Cardiac muscle cell (in vitro differentiated cells and primary cell): ENCODE results near the gene HFM1. TPM values are rescaled to one million over a fixed set of nuclear protein-coding genes. Genes with fewer than 3 reads are reported as not detected.

Source experiments
- DNase-seq, 2 donors: peaks; one replicate each; pipeline versions ENCODE4 v3.0.0 to v3.0.0-alpha.2; 2010 to 2017; ENCODE audit warnings: low read depth in 1 of 2, low spot score in 1 of 2
- H3K27ac ChIP-seq: fragments of 200-600 bp; sonication (generic); 2 replicates; pipeline ENCODE4 v1.5.1; 2016
- H3K27me3 ChIP-seq: fragments of 200-600 bp; sonication (generic); 2 replicates; pipeline ENCODE4 v1.6.0; 2016; ENCODE audit warnings: control low read depth
- H3K36me3 ChIP-seq: fragments of 200-600 bp; sonication (generic); 2 replicates; pipeline ENCODE4 v1.5.1; 2016; ENCODE audit warnings: control low read depth
- H3K4me1 ChIP-seq: fragments of 200-600 bp; sonication (generic); 2 replicates; pipeline ENCODE4 v1.8.1; 2017; ENCODE audit warnings: low read depth, mild to moderate bottlenecking, mixed run types
- H3K4me3 ChIP-seq: fragments of 200-600 bp; sonication (generic); 2 replicates; pipeline ENCODE4 v1.5.1; 2016; ENCODE audit warnings: mild to moderate bottlenecking
- H3K9me3 ChIP-seq: fragments of 200-600 bp; sonication (generic); 2 replicates; pipeline ENCODE4 v1.5.1; 2017; ENCODE audit warnings: low read depth, mild to moderate bottlenecking, control low read depth
- CTCF ChIP-seq: IDR thresholded peaks from 2 replicates; pipeline ENCODE4 v1.5.1; 2012; ENCODE audit warnings: low read depth, mild to moderate bottlenecking, low read length
- polyA plus RNA-seq: library from polyadenylated mRNA; unstranded; fragments of >200 nt; fragmentation: Nextera tagmentation; extraction: Ambion mirVana; gene quantifications from 2 replicates; pipeline ENCODE4 v1.2.1, GENCODE V29; 2016
- total RNA-seq: library from RNA; depleted of rRNA; stranded (reverse); fragments of >200 nt; gene quantifications from 2 replicates; pipeline ENCODE4 v1.2.3, GENCODE V29; 2016

The HFM1 gene
- total and polyA plus RNA-seq, 2 experiments from 2014 or later, result 1.8 to 8.3 TPM

- Histone ChIP-seq H3K9me3 (no peaks in the 10 kb centered on the region), H3K27me3 (no peaks in the 10 kb centered on the region), H3K4me1 (no peaks in the 10 kb centered on the region), H3K4me3 (no peak overlapping the region), H3K27ac (no peak overlapping the region), H3K36me3 (no peaks in the 10 kb centered on the region)
- no peak for TF ChIP-seq CTCF
- no peak for DNase-seq
These were observed 79.2 kb downstream of the HFM1 start for GRCh38 chr1:91325456-91325855.

DNA sequence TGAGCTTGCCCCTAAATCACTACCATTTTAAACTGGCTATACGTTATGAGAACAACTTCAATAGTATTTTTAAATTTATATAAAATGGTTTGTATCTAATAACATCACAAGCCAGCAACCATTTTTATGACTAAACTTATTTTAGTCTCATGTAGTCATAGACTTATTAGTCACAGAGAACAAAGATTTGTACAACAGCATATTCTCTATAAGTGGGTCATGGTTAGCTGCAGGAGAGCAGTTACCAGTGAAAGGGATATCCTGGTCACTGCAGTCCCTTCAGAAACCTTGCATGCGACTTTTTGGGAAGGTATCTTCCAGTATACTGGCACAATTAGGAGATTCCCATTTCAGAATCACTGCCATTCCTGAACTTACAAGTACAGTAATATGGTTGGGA is 90.0 kb downstream of the HFM1 start:
- TF ChIP-seq CTCF, result no peak
- Histone ChIP-seq H3K4me1 (no peaks in the 10 kb centered on the region), H3K27ac (no peak overlapping the region), H3K36me3 (peaks cover 2% of the 10 kb centered on the region), H3K9me3 (no peaks in the 10 kb centered on the region), H3K27me3 (no peaks in the 10 kb centered on the region), H3K4me3 (no peak overlapping the region)
- DNase-seq, result no peak

DNA sequence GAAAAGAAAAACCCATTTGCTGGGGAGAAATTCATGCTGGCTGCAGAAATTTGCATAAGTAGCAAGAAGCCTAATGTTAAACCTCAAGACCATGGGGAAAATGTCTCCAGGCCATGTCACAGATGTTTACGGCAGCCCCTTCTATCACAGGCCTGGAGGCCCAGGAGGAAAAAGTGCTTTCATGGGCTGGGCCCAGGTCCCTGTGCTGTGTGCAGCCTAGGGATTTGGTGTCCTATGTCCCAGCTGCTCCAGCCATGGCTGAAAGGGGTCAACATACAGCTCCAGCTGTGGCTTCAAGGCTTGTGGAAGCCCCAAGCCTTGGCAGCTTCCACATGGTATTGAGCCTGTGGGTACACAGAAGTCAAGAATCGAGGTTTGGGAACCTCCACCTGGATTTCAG is 93.0 kb downstream of the HFM1 start:
- no peak overlapping the region for H3K4me3 ChIP-seq
- H3K9me3 ChIP-seq, result no peaks in the 10 kb centered on the region
- peaks cover 2% of the 10 kb centered on the region for H3K36me3 ChIP-seq
- no peak for DNase-seq
- no peak overlapping the region for H3K27ac ChIP-seq
- no peak for TF ChIP-seq CTCF
- no peaks in the 10 kb centered on the region for H3K27me3 ChIP-seq
- H3K4me1 ChIP-seq, result no peaks in the 10 kb centered on the region

GRCh38 chr1:91308544-91308943 is 96.1 kb downstream of the HFM1 start:
- no peaks in the 10 kb centered on the region for H3K27me3 ChIP-seq
- no peak for DNase-seq
- H3K9me3 ChIP-seq, result no peaks in the 10 kb centered on the region
- peaks cover 2% of the 10 kb centered on the region for H3K36me3 ChIP-seq
- H3K4me1 ChIP-seq, result no peaks in the 10 kb centered on the region
- H3K27ac ChIP-seq, result no peak overlapping the region
- no peak for TF ChIP-seq CTCF
- H3K4me3 ChIP-seq, result no peak overlapping the region

GRCh38 chr1:91307784-91308409 is 96.7 kb downstream of the HFM1 start:
- no peak for TF ChIP-seq CTCF
- Histone ChIP-seq H3K4me1 (no peaks in the 10 kb centered on the region), H3K27me3 (no peaks in the 10 kb centered on the region), H3K4me3 (no peak overlapping the region), H3K27ac (no peak overlapping the region), H3K36me3 (no peaks in the 10 kb centered on the region), H3K9me3 (no peaks in the 10 kb centered on the region)
- no peak for DNase-seq
